ENCODE results near the gene CLCF1. TPM values are rescaled to one million over a fixed set of nuclear protein-coding genes. Genes with fewer than 3 reads are reported as not detected.

The CLCF1 gene
- total and polyA plus RNA-seq, 2 donors (not counting 3 experiments of a cell fraction or from before 2014, with no cell fraction given) = 5.8 to 6.5 TPM

GRCh38 chr11:67408437-67409200, 35.2 kb upstream of the CLCF1 start:
- dilution Hi-C loops (cut with MboI; ENCODE audit: extremely low pct_ligation_motif_present, low sequenced_read_pairs) = no loop called here
- H3K4me2 ChIP-seq (ENCODE audit: insufficient read depth, low read length) = no peak overlapping the region
- H3K4me1 ChIP-seq (ENCODE audit: control insufficient read depth, extremely low read depth, insufficient read depth, low read length) = no peaks in the 10 kb centered on the region
- no peaks in the 10 kb centered on the region for H4K20me1 ChIP-seq (replicated peaks; ENCODE audit: control insufficient read depth, extremely low read depth, insufficient read depth, low read length)
- TF ChIP-seq POLR2AphosphoS5 (IDR thresholded peaks at IDR 0.05; ENCODE audit: insufficient read depth, low read depth, low read length) (no peak), JUN (IDR thresholded peaks at IDR 0.05; ENCODE audit: borderline replicate concordance, insufficient read depth, insufficient read length, low read depth) (no peak), POLR2A (IDR thresholded peaks at IDR 0.05; ENCODE audit: low read depth, low read length) (no peak), EZH2 (IDR thresholded peaks at IDR 0.05; ENCODE audit: borderline replicate concordance, low read depth, low read length, severe bottlenecking) (no peak), MAX (IDR thresholded peaks at IDR 0.05; ENCODE audit: insufficient read depth, insufficient read length) (no peak)
- peaks cover 0 to 4% of the 10 kb centered on the region in 2 experiments for H3K27me3 ChIP-seq (ENCODE audit: control insufficient read depth in 2 of 2, insufficient read depth in 2 of 2, low read length in 2 of 2)
- H3K9me1 ChIP-seq (replicated peaks; ENCODE audit: control insufficient read depth, extremely low read depth, insufficient read depth, low read length) = no peaks in the 10 kb centered on the region
- DNase-seq (ENCODE audit: low read depth, low spot score) (no peak), FAIRE-seq (no peak)
- H3K36me3 ChIP-seq (ENCODE audit: control insufficient read depth in 2 of 2, extremely low read depth in 1 of 2, insufficient read depth in 2 of 2, low read length in 2 of 2) = no peaks in the 10 kb centered on the region
- intact Hi-C loops (cut with micrococcal nuclease) = no loop called here
- no peak overlapping the region for H3K9ac ChIP-seq (replicated peaks; ENCODE audit: extremely low read depth, insufficient read depth, low read length)
- ChIA-PET POLR2A (no interaction called here), CTCF (interaction anchor here (1.3 kb wide), 1 partner anchor 10 kb away, joined by 3 read pairs; no protein-coding TSS in a partner anchor)
- H3K27ac ChIP-seq (ENCODE audit: insufficient read depth, low read depth, low read length) = no peak overlapping the region
- H3K79me2 ChIP-seq (ENCODE audit: control insufficient read depth, insufficient read depth, low read length) = no peaks in the 10 kb centered on the region
- no peak overlapping the region for H3K4me3 ChIP-seq (replicated peaks in 1 of 3; ENCODE audit: insufficient read depth in 1 of 3, low read depth in 1 of 3, low read length in 3 of 3)
- H3K9me3 ChIP-seq (replicated peaks; ENCODE audit: control insufficient read depth, insufficient read depth, low read length) = no peaks in the 10 kb centered on the region
- no peak overlapping the region for H2AFZ ChIP-seq (ENCODE audit: low read depth, low read length)
- no TSS peak for BruUV-seq (replicated peaks)

- Histone ChIP-seq H3K27me3 (ENCODE audit: control insufficient read depth in 2 of 2, insufficient read depth in 2 of 2, low read length in 2 of 2) (peaks cover 0 to 3% of the 10 kb centered on the region in 2 experiments), H3K4me3 (replicated peaks in 1 of 3; ENCODE audit: insufficient read depth in 1 of 3, low read depth in 1 of 3, low read length in 3 of 3) (no peak overlapping the region), H3K4me2 (ENCODE audit: insufficient read depth, low read length) (no peak overlapping the region), H3K27ac (ENCODE audit: insufficient read depth, low read depth, low read length) (no peak overlapping the region), H2AFZ (ENCODE audit: low read depth, low read length) (no peak overlapping the region), H3K9ac (replicated peaks; ENCODE audit: extremely low read depth, insufficient read depth, low read length) (no peak overlapping the region), H3K9me1 (replicated peaks; ENCODE audit: control insufficient read depth, extremely low read depth, insufficient read depth, low read length) (no peaks in the 10 kb centered on the region), H3K4me1 (ENCODE audit: control insufficient read depth, extremely low read depth, insufficient read depth, low read length) (no peaks in the 10 kb centered on the region), H3K36me3 (ENCODE audit: control insufficient read depth in 2 of 2, extremely low read depth in 1 of 2, insufficient read depth in 2 of 2, low read length in 2 of 2) (no peaks in the 10 kb centered on the region), H3K79me2 (ENCODE audit: control insufficient read depth, insufficient read depth, low read length) (no peaks in the 10 kb centered on the region), H3K9me3 (replicated peaks; ENCODE audit: control insufficient read depth, insufficient read depth, low read length) (no peaks in the 10 kb centered on the region), H4K20me1 (replicated peaks; ENCODE audit: control insufficient read depth, extremely low read depth, insufficient read depth, low read length) (no peaks in the 10 kb centered on the region)
- TF ChIP-seq GATA2 (IDR thresholded peaks at IDR 0.05; ENCODE audit: insufficient read depth, insufficient read length, low read depth, low read length) = no peak
- TF ChIP-seq JUN (IDR thresholded peaks at IDR 0.05; ENCODE audit: borderline replicate concordance, insufficient read depth, insufficient read length, low read depth) = no peak
- TF ChIP-seq, protein P1, sequence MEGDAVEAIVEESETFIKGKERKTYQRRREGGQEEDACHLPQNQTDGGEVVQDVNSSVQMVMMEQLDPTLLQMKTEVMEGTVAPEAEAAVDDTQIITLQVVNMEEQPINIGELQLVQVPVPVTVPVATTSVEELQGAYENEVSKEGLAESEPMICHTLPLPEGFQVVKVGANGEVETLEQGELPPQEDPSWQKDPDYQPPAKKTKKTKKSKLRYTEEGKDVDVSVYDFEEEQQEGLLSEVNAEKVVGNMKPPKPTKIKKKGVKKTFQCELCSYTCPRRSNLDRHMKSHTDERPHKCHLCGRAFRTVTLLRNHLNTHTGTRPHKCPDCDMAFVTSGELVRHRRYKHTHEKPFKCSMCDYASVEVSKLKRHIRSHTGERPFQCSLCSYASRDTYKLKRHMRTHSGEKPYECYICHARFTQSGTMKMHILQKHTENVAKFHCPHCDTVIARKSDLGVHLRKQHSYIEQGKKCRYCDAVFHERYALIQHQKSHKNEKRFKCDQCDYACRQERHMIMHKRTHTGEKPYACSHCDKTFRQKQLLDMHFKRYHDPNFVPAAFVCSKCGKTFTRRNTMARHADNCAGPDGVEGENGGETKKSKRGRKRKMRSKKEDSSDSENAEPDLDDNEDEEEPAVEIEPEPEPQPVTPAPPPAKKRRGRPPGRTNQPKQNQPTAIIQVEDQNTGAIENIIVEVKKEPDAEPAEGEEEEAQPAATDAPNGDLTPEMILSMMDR (IDR thresholded peaks at IDR 0.05; ENCODE audit: extremely low read depth in 1 of 2, insufficient read depth in 1 of 2, low read depth in 1 of 2, low read length in 2 of 2) = no peak
- TF ChIP-seq MYC (IDR thresholded peaks at IDR 0.05; ENCODE audit: low read depth, low read length) = no peak
- TF ChIP-seq POLR2AphosphoS5 (IDR thresholded peaks at IDR 0.05; ENCODE audit: insufficient read depth, low read depth, low read length) = no peak
- TF ChIP-seq POLR2A (IDR thresholded peaks at IDR 0.05; ENCODE audit: low read depth, low read length) = no peak
- TF ChIP-seq MAX (IDR thresholded peaks at IDR 0.05; ENCODE audit: insufficient read depth, insufficient read length) = no peak
- TF ChIP-seq EZH2 (IDR thresholded peaks at IDR 0.05; ENCODE audit: borderline replicate concordance, low read depth, low read length, severe bottlenecking) = no peak
- no peak for TF ChIP-seq FOS (IDR thresholded peaks at IDR 0.05; ENCODE audit: borderline replicate concordance, insufficient read depth, low read length)
- FAIRE-seq = no peak
- no TSS peak for BruUV-seq (replicated peaks)
- ChIA-PET POLR2A (no interaction called here), CTCF (interaction anchor here (1.0 to 1.3 kb wide), 2 partner anchors 10 to 13 kb away, joined by 3 read pairs; no protein-coding TSS in a partner anchor)
- dilution Hi-C loops (cut with MboI; ENCODE audit: extremely low pct_ligation_motif_present, low sequenced_read_pairs) (no loop called here), intact Hi-C loops (cut with micrococcal nuclease) (no loop called here)
- DNase-seq (ENCODE audit: low read depth, low spot score) = no peak
Observed at GRCh38 chr11:67407688-67408163, 34.3 kb upstream of the CLCF1 start.

Measured in endothelial cell of umbilical vein (primary cell).